Activated B cell treated with CpG ODN at 0.5 μM for 24 hours (primary cell): Measurements from ENCODE around the gene MATN1. TPM values are rescaled to one million over a fixed set of nuclear protein-coding genes. Genes with fewer than 3 reads are reported as not detected.

Experiments
- ATAC-seq: fragments of 200-7000 bp; cut with Tn5 transposase; one replicate; pipeline ENCODE4 v1.10.0; 2021; ENCODE audit warnings: low read depth, mild to moderate bottlenecking, moderate library complexity
- CTCF ChIA-PET: fragments of 350-600 bp; sonication (Branson Sonifier 250); formaldehyde crosslinking; loops from one replicate; lab custom pipeline; 2021; ENCODE audit warnings: antibody characterized with exemption; lab: Charles Lee
- POLR2A ChIA-PET: fragments of 350-600 bp; sonication (Branson Sonifier 250); formaldehyde crosslinking; loops from one replicate; lab custom pipeline; 2021; ENCODE audit warnings: antibody characterized with exemption; lab: Charles Lee
- DNase-seq: peaks from one replicate; pipeline ENCODE4 v3.0.0; 2022
- H3K27ac Mint-ChIP-seq: one replicate; pipeline ENCODE4 v1.8.0; 2020; ENCODE audit warnings: mixed read lengths
- H3K27me3 Mint-ChIP-seq: one replicate; pipeline ENCODE4 v1.8.0; 2021; ENCODE audit warnings: mixed read lengths
- H3K36me3 Mint-ChIP-seq: one replicate; pipeline ENCODE4 v1.8.0; 2021; ENCODE audit warnings: low read depth, mixed read lengths
- H3K4me1 Mint-ChIP-seq: one replicate; pipeline ENCODE4 v1.8.0; 2021; ENCODE audit warnings: mixed read lengths
- H3K4me3 Mint-ChIP-seq: one replicate; pipeline ENCODE4 v1.8.0; 2020; ENCODE audit warnings: mild to moderate bottlenecking, mixed read lengths
- H3K9me3 Mint-ChIP-seq: one replicate; pipeline ENCODE4 v1.8.0; 2020; ENCODE audit warnings: mixed read lengths
- CTCF ChIP-seq: fragments of 200-600 bp; IDR thresholded peaks from one replicate; pipeline ENCODE4 v1.8.0; 2022; ENCODE audit warnings: antibody characterized with exemption, mild to moderate bottlenecking
- intact Hi-C: fragments of 100-400 bp; cut with micrococcal nuclease; formaldehyde crosslinking; loops from one replicate; pipeline ENCODE4 v1.15.1; 2024
- total RNA-seq: library from RNA; stranded (reverse); gene quantifications from 2 replicates; pipeline ENCODE4 v1.2.3, GENCODE V29; 2022

MATN1 gene
- total RNA-seq, 1 donor from 2014 or later, result 0.93 TPM

- ATAC-seq (no peak), DNase-seq (no peak)
- Mint-ChIP-seq H3K4me1 (peaks cover 90% of the 10 kb centered on the region), H3K36me3 (peaks cover 84% of the 10 kb centered on the region), H3K4me3 (peak overlapping the region; percentile 79), H3K27ac (peak overlapping the region; percentile 96), H3K27me3 (no peaks in the 10 kb centered on the region), H3K9me3 (no peaks in the 10 kb centered on the region)
- no peak for TF ChIP-seq CTCF
- POLR2A ChIA-PET, result interaction anchor here (4.5 to 25.3 kb wide), 5 partner anchors 4 to 32 kb away, joined by 53 to 662 read pairs (median 648); partner anchors contain the start of genes LAPTM5 and MATN1
- CTCF ChIA-PET, result interaction anchor here (1.3 to 3.4 kb wide), 3 partner anchors 9 to 33 kb away, joined by 4 to 24 read pairs (median 6); no protein-coding TSS in a partner anchor
- intact Hi-C loops, result no loop called here
Measured at GRCh38 chr1:30751830-30752650, 28.7 kb upstream of the MATN1 start.

- intact Hi-C loops, result loop anchor here (1.0 kb wide), 1 partner anchor 19 kb away; no protein-coding TSS in a partner anchor
- peak; percentile 76 for DNase-seq
- ATAC-seq, result peak; percentile 60
- ChIA-PET CTCF (interaction anchor here (0.9 to 3.4 kb wide), 9 partner anchors 9 to 32 kb away, joined by 3 to 24 read pairs (median 4); no protein-coding TSS in a partner anchor), POLR2A (interaction anchor here (0.6 to 25.3 kb wide), 11 partner anchors 4 to 81 kb away, joined by 3 to 662 read pairs (median 13); partner anchors contain the start of genes LAPTM5 and MATN1)
- Mint-ChIP-seq H3K4me1 (peaks cover 95% of the 10 kb centered on the region), H3K27me3 (no peaks in the 10 kb centered on the region), H3K27ac (peak overlapping the region; percentile 96), H3K36me3 (peaks cover 85% of the 10 kb centered on the region), H3K4me3 (peak overlapping the region; percentile 79), H3K9me3 (no peaks in the 10 kb centered on the region)
- no peak for TF ChIP-seq CTCF
Measured at GRCh38 chr1:30750731-30751291, 27.4 kb upstream of the MATN1 start.

DNA sequence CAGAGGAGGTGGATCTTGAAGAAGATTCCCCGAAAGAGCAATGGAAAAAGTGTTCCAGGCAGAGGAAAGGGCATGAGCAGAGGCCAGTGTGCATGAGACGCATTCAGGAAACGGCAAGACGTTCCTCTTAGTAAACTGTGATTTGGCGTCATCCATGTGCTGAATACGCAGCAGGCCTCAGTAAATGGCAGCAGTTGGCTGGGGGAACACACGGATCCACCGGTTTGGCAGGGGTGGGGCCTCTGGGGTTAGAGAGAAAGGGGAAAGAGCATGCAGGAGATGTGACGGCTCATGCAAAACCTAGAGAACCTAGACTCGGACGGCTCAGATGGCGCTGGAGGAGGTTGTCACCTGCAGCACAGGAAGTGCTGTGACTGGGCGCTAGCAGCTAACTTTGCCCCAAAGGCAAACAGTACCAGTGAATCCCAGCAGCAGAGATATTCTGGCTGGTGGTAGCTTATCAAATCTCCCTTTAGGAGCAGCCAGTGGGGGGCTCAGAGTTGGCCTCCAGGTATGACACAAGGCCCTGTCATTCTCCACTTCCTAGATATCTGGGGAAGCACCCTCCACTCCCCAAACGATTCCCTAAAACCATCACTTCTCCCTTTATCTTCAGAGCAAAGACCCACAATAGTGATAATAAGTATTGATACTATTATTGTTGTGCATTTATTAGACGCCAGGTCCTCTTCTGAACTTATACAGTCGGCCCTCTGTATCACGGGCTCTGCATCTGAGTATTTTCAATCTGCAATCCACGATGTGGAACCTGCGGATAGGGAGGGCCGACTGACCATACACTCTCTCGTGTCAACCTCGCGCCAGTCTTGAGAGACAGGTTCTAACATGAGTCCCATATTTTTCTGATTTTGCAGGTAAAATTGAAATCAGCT lies 26.6 kb upstream of the MATN1 start:
- Mint-ChIP-seq H3K36me3 (peaks cover 85% of the 10 kb centered on the region), H3K4me1 (peaks cover 95% of the 10 kb centered on the region), H3K27ac (peak overlapping the region; percentile 96), H3K9me3 (no peaks in the 10 kb centered on the region), H3K4me3 (peak overlapping the region; percentile 79), H3K27me3 (no peaks in the 10 kb centered on the region)
- intact Hi-C loops, result loop anchor here (1.0 kb wide), 1 partner anchor 18 kb away; no protein-coding TSS in a partner anchor
- POLR2A ChIA-PET, result interaction anchor here (1.0 to 25.3 kb wide), 11 partner anchors 4 to 57 kb away, joined by 3 to 662 read pairs (median 13); partner anchors contain the start of genes LAPTM5 and MATN1
- TF ChIP-seq CTCF, result no peak
- DNase-seq (peak; percentile 59), ATAC-seq (peak; percentile 33)
- CTCF ChIA-PET, result interaction anchor here (0.9 to 3.4 kb wide), 11 partner anchors 8 to 41 kb away, joined by 3 to 24 read pairs (median 4); no protein-coding TSS in a partner anchor

- Mint-ChIP-seq H3K36me3 (peaks cover 85% of the 10 kb centered on the region), H3K4me1 (peaks cover 99% of the 10 kb centered on the region), H3K27me3 (no peaks in the 10 kb centered on the region), H3K27ac (peak overlapping the region; percentile 96), H3K4me3 (peak overlapping the region; percentile 79), H3K9me3 (no peaks in the 10 kb centered on the region)
- ChIA-PET POLR2A (interaction anchor here (0.6 to 25.3 kb wide), 9 partner anchors 2 to 405 kb away, joined by 3 to 662 read pairs (median 53); partner anchors contain the start of genes LAPTM5 and MATN1), CTCF (interaction anchor here (1.3 to 2.9 kb wide), 3 partner anchors 9 to 42 kb away, joined by 4 to 10 read pairs (median 4); no protein-coding TSS in a partner anchor)
- DNase-seq, result no peak
- intact Hi-C loops, result no loop called here
- TF ChIP-seq CTCF, result no peak
- no peak for ATAC-seq
Measured at GRCh38 chr1:30748699-30749401, 25.5 kb upstream of the MATN1 start.
